Measurements from ENCODE around the gene TYK2.
"Not testable (repeated sequence)": the region's sequence is repeated elsewhere in the genome, so short reads cannot be mapped to it uniquely, and the experiment has no call there.

Gene TYK2

GRCh38 chr19:10407096-10407495 is 26.7 kb upstream of the TYK2 start:
- DNase-seq: no peak

DNA sequence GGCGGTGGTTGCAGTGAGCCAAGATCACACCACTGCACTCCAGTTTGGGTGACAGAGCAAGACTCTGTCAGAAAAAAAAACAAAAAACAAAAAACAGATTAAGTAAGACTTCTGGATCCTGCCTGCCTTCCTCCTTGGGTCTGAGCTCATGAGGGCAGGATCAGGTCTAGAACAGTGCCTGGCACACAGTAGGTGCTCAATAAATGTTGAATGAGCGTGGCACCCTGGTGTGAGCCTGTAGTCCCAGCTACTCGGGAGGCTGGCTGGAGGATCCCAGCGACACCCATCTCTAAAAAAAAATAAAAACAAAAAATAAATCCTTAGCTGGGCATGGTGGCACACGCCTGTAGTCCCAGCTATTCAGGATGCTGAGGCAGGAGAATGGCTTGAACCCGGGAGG is 25.8 kb upstream of the TYK2 start:
- DNase-seq: no peak

GRCh38 chr19:10404888-10405820 is 24.8 kb upstream of the TYK2 start:
- DNase-seq: peak; percentile 41

DNA sequence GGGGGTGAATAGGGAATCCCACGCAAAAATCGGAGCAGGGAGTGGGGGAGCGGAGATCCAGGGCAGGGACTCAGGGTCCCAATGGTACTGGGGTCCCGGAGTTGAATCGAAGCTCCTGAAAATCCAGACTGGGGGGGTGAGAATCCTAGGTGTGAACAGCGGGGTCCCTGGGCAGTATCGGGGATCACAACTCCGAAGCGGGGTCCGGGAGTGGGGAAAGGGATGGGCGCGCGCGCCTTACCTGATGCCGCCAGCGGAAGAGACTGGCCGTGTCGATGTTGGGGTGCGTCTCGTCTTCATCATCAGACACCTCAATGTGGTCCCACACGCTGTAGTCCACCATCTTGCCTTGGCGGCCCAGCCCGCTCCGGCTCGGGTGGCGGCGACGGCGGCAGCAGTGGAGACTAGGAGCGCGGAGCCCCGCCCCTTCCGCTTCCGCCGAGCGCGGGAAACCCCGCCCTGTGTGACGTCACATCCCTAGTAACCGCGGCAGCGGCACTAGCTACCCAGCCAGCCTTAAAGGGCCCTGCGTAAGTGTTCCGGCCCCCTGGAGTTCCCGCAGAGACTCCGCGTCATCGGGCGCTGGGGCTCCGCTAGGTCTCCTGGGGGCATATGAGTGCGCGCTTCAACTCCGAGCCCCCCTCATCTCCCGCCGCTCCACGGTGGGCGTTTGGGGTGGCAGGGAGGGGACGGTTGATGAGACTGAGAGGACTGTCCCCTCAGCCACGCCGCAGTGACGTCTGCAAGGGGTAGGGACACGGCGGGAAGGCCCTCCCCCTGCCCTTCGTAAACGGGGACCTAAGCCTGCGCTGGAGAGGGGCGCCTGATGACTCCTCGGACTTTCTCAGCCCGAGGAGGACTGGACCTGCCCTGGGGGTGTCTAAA is 23.0 kb upstream of the TYK2 start, which contains the start of gene CDC37:
Gene CDC37 (minus strand): TSS at position 406 of the 885 bp plus-strand sequence. CDS start 63 bp downstream, at position 343.
- peak; percentile 99 for DNase-seq

DNA sequence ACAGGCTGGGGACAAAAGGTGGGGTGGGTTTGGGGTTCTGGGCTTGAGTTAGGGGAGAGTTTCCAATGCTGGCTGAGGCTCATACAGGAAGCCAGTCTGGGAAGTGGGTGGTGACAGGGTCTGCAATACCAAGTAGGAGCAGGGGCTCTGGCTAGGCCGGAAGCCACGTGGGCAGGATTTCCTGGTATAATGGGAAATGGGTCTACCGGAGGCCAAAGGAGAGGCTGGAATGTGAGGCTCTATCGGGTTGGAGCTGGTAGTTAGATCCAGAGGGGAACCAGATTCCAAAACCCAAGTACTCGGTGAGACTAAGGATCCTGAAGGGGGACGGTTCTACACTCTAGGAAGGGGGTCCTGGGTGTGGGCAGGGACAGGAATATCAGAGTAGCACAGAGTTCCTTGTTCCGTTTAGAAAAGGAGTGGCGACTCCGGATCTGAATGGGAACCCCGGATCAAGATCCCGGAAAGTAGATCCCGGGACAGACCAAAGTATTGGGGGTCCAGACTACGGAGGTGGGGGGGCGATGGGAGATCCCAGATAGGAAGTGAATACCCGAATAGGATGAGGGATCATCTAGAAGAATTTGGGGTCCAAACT is 22.2 kb upstream of the TYK2 start:
- peak; percentile 52 for DNase-seq

DNA sequence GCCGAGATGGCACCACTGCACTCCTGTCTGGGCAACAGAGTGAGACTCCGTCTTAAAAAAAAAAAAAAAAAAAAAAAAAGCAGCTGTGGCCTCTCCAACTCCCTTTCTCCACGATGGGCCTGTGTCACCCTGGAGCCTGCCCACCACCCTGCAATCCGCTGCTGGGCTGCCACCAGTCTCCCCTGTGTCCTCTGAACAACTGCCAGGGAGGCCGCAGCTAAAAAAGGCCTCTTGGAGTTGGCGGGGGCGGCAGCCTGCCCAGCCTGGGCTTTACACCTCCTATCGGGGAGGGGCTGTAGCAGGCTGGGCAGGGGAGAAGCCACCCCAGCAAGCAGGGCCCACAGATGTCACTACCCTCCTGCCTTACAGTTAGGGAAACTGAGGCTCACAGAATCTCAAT is 19.5 kb upstream of the TYK2 start:
- DNase-seq: no peak

DNA sequence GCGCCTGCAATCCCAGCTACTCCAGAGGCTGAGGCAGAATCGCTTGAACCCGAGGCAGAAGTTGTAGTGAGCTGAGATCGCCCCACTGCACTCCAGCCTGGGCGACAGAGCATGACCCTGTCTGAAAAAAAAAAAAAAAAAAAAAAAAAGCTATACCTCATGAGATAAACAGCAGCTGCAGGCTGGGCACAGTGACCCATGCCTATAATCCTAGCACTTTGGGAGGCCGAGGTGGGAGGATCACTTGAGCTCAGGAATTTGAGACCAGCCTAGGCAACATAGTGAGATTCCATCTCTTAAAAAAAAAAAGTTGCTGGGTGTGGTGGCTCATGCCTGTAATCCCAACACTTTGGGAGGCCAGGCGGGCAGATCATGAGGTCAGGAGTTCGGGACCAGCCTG is 19.0 kb upstream of the TYK2 start:
- DNase-seq: not testable (repeated sequence)

DNA sequence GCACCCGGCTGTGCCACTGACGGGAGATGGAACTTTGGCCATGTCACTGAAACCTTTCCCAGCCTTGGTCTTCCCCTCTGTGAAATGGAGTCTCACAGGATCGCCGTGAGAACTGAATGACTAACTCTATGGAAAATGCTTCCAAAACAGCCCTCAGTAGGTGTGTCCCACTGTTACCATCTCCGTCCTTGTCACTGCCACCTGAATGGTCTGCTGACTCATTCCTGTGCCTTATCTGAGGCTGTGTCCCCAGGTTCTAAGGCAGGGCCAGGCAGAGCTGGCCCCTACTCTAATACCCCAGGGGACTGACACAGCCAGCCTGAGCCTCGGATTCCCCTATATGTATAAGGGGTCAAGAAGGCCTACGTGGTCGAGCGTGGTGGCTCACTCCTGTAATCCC is 18.4 kb upstream of the TYK2 start:
- no peak for DNase-seq

DNA sequence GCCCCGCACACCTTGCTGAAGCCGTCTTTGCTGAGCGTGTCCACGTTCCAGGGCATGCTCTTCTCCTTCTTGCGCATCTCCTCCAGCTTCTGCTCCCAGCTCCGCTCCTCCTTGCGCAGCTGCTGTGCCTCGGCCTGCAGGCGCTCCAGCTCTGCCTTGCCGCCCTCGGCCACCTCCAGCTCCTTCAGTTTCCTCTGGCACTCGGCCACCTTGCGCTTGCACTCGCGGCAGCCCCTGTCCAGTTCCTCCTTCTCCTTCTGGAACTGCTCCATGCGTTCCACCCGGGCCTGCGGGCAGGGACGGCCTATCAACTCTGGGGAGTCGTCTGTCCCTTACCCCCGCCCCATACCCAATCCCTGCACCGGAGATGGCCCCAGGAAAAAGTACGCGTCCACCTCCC is 15.5 kb upstream of the TYK2 start:
- DNase-seq: no peak

DNA sequence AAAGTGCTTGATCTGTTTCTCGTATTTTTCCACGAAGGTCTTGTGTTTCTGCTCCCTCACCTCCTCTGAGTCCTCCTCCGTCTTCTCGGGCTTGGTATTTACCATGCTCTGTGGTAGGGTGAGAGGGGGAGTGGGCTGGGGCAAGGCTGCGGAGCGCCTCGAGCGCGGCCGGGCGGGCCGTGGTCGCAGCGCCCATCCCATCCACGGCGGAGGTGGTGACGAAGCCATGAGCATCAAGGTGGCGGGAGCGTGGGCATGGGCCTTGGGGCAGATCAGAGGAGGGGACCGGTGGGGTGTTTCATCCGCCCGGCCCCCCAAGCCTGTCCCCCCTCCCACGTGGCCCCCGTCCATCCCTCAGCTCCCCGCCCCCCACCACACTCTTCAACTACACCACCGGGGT is 15.1 kb upstream of the TYK2 start:
- no peak for DNase-seq

DNA sequence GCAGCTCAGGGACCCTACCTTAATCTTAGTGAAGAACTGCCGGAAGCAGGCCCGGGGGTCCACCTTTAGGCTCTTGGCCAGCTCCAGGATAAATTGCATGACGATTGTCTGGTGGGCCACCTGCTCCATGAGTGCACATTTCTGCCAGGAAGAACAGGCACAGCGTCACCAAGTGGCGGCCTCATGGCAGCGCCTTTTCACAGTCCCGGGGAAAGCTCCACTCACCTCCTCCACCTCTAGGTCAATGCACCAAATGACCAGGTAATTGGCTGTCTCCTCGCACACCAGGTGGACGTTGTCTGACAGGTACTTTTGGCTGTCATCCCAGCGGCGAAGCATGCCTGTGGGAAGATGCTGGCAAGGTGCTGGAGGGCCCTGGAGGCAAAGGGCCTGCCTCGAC is 14.6 kb upstream of the TYK2 start:
- DNase-seq: no peak

- DNase-seq: no peak
These were observed 12.8 kb upstream of the TYK2 start for GRCh38 chr19:10393137-10393536.

- no peak for DNase-seq
These were observed 11.7 kb upstream of the TYK2 start for GRCh38 chr19:10392120-10392519.

- peak; percentile 80 for DNase-seq
These were observed 10.4 kb upstream of the TYK2 start for GRCh38 chr19:10390652-10391286.

DNA sequence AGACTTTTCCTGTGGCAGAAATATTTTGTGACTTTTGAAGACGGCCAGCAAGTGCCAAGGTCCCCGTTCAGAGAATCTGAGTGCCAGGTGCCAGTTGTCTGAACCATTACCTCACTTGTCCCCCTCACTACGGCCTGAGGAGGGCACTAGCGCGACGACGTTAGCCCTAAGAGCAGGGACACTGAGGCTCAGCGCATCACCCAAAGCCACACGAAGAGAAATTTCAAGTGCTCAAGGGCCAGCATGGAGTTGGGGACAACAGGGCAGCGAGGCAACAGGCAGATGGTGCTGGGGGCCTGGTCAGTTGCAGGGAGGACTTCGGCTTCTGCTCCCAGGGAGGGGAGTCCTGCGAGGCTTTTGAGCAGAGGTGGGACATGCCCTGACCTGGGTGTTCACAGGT is 9.5 kb upstream of the TYK2 start:
- no peak for DNase-seq

DNA sequence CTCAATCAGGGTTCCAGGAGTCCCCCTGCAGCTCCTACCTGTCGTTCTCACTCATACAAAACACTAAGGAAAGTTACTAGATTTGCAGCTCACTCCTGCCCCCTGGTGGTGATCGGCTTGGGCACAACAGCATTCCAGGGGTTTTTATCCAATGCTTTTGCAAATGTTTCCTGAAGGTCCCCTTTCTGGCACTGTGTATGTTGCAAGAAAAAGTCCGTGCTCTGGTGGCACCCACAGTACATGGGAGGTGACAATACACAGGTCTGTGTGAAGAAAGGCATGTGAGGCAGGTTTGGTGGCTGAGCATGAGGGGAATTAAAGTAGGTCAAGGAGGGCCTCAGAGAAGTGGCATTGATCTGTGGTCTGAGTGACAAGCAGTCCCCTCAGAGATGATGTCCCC is 8.6 kb upstream of the TYK2 start:
- DNase-seq: peak; percentile 84

DNA sequence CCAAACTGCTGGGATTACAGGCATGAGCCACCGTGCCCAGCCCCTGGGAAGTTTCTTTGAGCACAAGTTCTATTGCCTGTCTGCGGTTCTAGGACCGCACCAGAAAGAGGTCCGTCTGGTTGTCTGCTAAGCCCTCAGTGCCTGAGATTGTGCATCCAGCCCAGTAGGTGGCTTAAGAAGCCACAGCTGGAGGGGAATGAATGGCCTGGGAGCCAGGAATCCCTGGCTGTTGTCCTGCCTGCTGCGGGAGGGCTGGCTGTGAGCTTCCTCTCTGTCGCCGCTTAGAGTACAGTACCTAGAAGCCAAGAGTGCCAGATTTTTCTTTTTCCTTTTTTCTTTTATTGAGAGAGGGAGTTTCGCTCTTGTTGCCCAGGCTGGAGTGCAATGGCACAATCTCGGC is 4.2 kb upstream of the TYK2 start:
- no peak for DNase-seq

DNA sequence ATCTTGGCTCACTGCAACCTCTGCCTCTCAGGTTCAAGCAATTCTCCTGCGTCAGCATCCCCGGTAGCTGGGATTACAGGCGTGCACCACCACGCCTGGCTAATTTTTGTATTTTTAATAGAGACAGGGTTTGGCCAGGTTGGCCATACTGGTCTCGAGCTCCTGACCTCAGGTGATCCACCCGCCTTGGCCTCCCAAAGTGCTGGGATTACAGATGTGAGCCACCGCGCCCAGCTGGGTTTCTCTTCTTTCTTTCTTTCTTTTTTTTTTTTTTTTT is 2.8 kb upstream of the TYK2 start:
- DNase-seq: not testable (repeated sequence)

- peak; percentile 67 for DNase-seq
These were observed 476 bp downstream of the TYK2 start for GRCh38 chr19:10379880-10380312.

- no peak for DNase-seq
These were observed 2.2 kb downstream of the TYK2 start for GRCh38 chr19:10378124-10378523.

DNA sequence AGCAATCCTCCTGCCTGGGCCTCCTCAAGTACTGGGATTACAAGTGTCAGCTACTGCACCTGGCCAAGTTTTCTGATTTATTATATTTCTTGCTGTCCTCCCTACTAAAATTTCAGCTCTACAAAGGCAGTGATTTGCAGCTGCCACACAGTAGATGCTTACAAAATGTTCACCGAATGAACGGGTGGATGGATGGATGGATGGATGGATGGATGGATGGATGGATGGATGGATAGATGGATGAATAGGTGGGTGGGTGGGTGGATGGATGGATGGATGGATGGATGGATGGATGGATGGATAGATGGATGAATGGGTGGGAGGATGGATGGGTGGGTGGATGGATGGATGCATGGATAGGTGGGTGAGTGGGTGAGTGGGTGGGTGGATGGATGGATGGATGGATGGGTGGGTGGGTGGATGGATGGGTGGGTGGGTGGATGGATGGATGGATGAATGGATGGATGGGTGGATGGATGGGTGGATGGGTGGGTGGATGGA is 3.2 kb downstream of the TYK2 start:
- not testable (repeated sequence) for DNase-seq

GRCh38 chr19:10374931-10375330 is 5.4 kb downstream of the TYK2 start:
- DNase-seq: no peak

DNA sequence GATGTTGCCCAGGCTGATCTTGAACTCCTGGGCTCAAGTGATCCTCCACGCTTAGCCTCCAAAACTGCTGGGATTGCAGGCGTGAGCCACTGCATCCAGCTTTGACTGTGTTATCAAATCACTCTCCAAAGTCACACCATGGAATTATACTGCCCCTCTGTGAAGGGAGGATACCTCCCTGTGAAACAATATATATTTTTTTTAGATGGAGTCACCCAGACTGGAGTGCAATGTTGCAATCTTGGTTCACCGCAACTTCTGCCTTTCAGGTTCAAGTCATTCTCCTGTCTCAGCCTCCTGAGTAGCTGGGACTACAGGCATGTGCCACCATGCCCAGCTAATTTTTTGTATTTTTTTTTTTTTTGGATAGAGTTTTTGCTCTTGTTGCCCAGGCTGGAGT is 7.7 kb downstream of the TYK2 start:
- no peak for DNase-seq
